CD4-positive, alpha-beta T cell treated with Interleukin-6 at 100 ng/mL for 8 hours (primary cell): ENCODE results near the gene TAF5.
"Not testable (repeated sequence)": the region's sequence is repeated elsewhere in the genome, so short reads cannot be mapped to it uniquely, and the experiment has no call there.

Experiments used
- DNase-seq: peaks from one replicate; pipeline ENCODE4 v3.0.0-alpha.2; 2020; ENCODE audit warnings: mixed read lengths, low spot score

Gene TAF5

DNA sequence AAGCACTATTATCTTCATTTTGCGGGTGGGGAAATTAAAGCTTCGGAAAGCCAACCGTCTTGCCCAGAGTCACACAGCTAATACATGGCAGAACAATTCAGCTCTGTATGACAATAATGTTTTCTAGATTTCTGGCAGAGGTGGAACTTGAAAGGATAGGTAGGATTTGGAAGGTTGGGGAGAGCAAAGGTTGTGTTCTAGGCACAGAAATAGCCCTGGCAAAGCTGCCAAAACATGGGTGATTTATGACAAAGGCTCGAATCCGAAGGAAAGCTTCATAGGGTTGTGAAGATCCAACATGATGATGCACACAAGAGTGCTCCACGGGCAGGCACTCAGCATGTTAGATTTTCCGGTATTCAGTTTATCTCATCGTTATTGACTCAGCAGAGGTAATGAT is 47.8 kb downstream of the TAF5 start:
- no peak for DNase-seq

DNA sequence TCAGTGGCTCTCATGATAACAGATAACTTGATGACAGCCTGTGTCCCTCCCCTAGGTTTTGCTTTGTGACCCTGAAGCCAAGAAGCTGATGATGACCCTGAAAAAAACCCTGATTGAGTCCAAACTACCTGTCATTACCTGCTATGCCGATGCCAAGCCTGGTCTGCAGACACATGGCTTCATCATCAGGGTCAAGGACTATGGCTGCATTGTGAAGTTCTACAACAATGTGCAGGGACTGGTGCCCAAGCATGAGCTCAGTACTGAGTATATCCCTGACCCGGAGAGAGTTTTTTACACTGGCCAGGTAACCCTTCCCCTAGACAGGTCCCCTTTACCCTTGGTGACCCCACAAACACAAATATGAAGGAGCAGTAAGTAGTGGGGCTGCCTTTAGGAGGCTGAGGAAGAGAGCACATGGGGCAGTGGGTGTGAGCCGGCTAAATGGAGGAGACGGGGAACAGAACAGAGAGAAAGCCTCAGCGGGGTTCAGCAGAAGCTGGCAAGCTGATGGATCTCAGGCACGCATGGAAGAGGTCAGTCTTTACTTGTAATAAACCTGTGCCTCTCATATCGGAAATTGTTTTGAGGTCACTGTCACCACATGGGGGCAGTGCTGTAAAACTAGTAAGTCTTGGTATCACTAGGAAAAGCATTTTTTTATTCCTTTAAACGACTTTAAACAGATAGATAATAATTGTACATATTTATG is 48.8 kb downstream of the TAF5 start:
- peak; percentile 63 for DNase-seq

DNA sequence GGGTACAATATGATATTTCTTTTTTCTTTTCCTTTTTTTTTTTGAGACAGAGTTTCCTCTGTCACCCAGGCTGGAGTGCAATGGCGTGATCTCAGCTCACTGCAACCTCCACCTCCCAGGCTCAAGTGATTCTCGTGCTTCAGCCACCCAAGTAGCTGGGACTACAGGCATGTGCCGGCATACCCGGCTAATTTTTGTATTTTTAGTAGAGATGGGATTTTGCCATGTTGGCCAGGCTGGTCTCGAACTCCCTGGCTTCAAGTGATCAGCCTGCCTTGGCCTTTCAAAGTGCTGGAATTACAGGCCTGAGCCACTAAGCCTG is 49.3 kb downstream of the TAF5 start:
- DNase-seq, result not testable (repeated sequence)

DNA sequence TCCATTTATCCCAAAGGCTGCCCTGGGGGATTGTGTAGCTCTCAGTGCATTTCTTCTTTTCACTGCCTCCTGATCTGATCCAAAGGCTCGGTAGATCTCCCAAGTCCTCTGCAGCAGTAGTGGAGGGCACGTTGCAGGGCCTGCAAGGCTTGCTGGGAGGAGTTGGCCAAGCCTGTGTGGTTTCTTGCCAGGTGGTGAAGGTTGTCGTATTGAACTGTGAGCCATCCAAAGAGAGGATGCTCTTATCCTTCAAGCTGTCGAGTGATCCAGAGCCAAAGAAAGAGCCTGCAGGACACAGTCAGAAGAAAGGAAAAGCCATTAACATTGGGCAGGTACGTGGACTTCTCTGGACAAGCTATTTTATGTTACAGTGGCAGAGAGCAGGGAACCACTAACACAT is 49.8 kb downstream of the TAF5 start:
- DNase-seq, result no peak

DNA sequence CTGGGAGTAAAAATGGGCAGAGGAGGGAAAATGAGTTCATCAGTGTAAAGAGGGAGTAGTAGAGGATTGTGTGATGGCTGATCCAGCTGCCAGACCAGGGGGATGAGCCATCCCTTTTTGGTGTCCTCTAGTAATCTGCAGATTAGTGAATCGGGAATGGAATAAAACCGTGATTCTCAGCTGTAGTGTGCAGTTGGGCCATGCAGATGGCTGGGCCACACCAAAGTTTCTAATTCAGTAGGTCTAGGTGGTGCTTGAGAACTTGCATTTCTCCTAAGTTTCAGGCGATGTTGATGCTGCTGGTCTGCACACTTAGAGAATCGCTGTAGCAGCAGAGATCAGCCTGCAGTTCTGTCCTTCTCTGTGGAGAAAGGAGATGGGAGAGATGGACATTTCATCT is 51.3 kb downstream of the TAF5 start:
- no peak for DNase-seq

DNA sequence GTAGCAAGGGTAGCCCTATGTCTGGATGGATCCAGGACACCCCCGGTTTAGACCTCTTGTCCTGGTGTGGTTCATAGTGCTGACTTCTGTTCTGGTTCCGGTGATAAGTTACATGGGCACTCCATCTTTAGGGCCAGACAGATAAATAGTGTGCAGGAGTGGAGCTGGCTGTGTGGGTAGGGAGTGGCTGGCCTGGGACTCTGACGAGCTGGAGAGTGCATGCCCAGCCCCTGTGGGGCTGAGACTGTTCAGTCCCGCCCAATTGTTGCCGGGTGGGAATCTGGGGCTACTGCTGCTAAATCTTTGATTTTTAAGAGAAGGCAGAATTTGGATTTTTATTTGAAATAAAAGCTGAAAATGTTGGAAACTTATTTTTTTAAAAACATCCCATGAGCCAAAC is 56.0 kb downstream of the TAF5 start:
- DNase-seq, result no peak

DNA sequence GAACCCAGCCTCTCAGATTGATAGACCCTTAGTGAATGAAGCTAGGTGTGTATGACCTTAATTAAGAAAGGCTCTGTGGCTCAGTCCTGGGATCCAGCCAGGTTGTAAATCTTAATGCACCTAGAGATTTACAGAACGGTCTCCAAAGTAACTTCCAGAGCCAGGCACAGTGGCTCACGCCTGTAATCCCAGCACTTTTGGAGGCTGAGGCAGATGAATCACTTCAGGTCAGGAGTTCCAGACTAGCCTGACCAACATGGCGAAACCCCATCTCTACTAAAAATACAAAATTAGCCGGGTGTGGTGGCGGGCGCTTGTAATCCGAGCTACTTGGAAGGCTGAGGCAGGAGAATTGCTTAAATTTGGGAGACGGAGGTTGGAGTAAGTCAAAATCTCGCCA is 60.1 kb downstream of the TAF5 start:
- DNase-seq, result no peak

DNA sequence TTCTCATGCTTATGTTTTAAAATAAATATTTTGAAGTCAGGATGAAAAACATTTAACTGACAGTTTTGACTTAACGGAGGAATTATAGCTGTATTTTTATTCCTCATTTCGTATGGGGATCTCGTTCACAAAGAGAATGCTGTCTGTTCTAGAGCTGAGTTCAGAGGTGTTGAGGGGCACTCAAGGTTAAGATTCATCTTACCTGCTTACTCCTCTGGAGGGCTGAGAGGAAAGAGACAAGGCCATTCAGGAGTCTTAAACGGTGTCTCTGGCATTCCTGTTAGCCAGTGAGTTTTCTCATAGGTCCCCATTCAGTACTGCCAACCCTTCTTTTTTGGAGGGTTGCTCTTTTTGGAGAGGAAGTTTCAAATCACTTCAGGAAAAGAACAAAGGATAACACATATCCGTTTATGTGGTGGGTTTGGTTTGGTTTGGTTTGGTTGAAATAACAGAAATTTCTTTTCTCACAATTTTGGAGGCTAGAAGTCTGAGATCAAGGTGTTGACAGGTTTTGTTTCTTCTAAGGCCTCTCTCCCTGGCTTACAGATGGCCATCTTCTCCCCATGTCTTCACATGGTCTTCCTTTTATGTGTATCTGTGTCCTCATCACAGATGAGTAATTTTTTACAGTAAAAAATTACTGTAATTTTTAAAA is 61.3 kb downstream of the TAF5 start:
- DNase-seq, result no peak

DNA sequence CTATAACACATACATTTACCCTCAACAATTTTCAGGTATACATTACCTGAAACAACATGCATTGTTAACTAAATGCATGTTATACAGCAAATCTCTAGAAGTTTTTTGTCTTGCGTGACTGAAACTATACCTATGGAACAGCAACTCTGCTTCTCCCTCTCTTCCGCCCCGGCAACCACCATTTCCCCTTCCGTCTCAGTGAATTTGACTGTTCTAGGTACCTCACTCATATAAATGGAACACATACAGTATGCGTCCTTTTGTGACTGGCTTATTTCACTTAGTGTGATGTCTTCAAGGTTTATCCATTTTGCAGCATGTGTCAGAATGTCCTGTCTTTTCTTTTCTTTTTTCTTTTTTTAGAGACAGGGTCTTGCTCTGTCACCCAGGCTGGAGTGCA is 61.9 kb downstream of the TAF5 start:
- peak; percentile 15 for DNase-seq

DNA sequence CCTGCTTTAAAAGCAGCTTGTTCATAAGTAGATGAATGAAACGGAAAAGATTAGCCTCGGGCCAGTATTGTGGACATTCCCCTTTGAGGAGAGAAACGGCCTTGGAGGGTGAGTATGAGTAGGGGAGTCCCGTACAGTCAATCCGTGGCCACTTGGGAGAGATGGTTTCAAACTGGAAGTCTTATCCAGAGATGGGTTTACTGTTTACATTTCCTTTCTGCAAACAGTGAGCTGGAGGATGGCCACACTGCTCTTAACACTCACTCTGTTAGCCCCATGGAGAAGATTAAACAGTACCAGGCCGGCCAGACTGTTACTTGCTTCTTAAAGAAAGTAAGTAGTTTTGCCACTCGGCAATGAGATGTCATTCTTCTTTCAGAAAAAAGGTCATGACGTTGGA is 64.1 kb downstream of the TAF5 start:
- no peak for DNase-seq

DNA sequence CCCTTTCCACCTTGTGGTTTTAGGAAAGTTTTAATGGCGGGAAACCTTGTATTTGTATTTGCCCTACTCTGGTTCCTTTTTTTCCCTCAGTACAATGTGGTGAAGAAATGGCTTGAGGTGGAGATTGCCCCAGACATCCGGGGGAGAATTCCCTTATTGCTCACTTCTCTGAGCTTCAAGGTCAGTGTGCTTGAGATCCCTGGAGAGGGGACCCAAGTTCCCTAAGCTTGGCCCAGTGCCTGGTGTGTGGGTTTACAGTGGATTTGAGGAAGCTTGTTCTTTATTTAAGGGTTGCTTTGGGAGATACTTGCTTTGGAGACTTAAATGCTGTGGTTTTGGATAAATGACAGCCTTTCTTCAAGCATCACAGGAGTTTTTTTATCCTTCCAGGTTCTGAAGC is 66.1 kb downstream of the TAF5 start:
- DNase-seq, result no peak
